PFSK-1 (cell line): ENCODE results near the gene C16orf92.

ENCODE experiments used
- POLR2AphosphoS5 ChIP-seq: IDR thresholded peaks from 2 replicates; pipeline ENCODE4 v1.6.1; 2012; ENCODE audit warnings: low read depth, mild to moderate bottlenecking, control low read depth, low read length, moderate library complexity
- TAF1 ChIP-seq: IDR thresholded peaks from 2 replicates; pipeline ENCODE4 v1.6.1; 2012; ENCODE audit warnings: low read length, control low read depth, borderline replicate concordance; ENCODE audit not compliant: insufficient read depth
- TF ChIP-seq, protein P1 (sequence below), 2 experiments: IDR thresholded peaks; 2 replicates each; pipeline versions ENCODE4 v1.6.1 to v1.8.0; 2011 to 2012; ENCODE audit warnings: low read depth in 2 of 2, low read length in 2 of 2, control low read depth in 1 of 2, inconsistent platforms in 1 of 2, mild to moderate bottlenecking in 1 of 2, moderate library complexity in 1 of 2; ENCODE audit not compliant: insufficient read depth in 1 of 2

DNA sequence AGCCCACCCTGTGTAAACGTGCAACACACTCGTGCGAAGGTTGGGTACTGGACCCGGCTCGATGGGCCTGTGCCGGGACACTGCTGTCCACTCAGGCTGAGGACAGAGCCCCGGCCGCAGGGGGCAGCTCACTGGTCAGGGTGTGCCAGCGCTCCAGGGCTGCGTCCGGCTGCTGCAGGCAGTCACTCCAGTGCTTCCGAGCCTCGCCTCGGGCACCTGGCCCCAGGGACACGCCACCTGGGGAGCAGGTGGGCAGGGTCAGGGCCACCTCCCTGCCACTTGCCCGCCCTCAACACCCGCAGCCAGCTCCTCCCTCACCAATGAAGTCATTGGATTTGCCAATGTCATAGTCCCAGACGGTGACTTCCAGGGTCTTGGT lies 16.9 kb upstream of the C16orf92 start:
- TF ChIP-seq POLR2AphosphoS5, result no peak
- TF ChIP-seq, protein P1, sequence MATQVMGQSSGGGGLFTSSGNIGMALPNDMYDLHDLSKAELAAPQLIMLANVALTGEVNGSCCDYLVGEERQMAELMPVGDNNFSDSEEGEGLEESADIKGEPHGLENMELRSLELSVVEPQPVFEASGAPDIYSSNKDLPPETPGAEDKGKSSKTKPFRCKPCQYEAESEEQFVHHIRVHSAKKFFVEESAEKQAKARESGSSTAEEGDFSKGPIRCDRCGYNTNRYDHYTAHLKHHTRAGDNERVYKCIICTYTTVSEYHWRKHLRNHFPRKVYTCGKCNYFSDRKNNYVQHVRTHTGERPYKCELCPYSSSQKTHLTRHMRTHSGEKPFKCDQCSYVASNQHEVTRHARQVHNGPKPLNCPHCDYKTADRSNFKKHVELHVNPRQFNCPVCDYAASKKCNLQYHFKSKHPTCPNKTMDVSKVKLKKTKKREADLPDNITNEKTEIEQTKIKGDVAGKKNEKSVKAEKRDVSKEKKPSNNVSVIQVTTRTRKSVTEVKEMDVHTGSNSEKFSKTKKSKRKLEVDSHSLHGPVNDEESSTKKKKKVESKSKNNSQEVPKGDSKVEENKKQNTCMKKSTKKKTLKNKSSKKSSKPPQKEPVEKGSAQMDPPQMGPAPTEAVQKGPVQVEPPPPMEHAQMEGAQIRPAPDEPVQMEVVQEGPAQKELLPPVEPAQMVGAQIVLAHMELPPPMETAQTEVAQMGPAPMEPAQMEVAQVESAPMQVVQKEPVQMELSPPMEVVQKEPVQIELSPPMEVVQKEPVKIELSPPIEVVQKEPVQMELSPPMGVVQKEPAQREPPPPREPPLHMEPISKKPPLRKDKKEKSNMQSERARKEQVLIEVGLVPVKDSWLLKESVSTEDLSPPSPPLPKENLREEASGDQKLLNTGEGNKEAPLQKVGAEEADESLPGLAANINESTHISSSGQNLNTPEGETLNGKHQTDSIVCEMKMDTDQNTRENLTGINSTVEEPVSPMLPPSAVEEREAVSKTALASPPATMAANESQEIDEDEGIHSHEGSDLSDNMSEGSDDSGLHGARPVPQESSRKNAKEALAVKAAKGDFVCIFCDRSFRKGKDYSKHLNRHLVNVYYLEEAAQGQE (IDR thresholded peaks at IDR 0.05; ENCODE audit: insufficient read depth in 1 of 2, low read depth in 2 of 2, low read length in 2 of 2), result no peak
- no peak for TF ChIP-seq TAF1
